ENCODE data around the gene STAT2. TPM values are rescaled to one million over a fixed set of nuclear protein-coding genes. Genes with fewer than 3 reads are reported as not detected.

The STAT2 gene
- total and polyA plus RNA-seq, 9 of the 15 experiments (the other 6 are each of a cell fraction or from before 2014, with no cell fraction given): 15.5 to 46.9 (median 40.1) TPM

DNA sequence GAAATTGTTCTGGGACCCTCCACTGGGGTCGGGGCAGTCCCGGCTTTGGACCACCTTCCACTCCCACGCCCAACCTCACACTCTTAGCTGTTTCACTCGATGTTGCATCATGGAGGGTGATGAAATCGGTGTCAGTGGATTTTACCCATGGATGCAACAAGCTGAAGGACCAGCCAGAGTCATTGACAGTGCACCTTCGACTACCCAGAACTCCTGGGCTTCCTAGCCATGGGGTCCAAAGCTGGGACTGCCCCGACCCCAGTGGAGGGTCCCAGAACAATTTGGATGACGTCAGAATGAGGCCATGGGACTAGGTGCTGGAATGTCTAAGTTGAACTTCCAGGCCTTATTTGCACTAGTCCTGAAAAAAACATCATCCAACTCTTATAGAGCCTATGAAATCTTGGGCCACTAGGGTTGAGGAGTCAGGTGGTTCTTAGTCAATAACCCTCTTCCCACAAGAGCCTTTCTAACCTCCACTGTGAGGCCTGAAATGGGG is 22.1 kb downstream of the STAT2 start (continued):
- TF ChIP-seq, protein P1, sequence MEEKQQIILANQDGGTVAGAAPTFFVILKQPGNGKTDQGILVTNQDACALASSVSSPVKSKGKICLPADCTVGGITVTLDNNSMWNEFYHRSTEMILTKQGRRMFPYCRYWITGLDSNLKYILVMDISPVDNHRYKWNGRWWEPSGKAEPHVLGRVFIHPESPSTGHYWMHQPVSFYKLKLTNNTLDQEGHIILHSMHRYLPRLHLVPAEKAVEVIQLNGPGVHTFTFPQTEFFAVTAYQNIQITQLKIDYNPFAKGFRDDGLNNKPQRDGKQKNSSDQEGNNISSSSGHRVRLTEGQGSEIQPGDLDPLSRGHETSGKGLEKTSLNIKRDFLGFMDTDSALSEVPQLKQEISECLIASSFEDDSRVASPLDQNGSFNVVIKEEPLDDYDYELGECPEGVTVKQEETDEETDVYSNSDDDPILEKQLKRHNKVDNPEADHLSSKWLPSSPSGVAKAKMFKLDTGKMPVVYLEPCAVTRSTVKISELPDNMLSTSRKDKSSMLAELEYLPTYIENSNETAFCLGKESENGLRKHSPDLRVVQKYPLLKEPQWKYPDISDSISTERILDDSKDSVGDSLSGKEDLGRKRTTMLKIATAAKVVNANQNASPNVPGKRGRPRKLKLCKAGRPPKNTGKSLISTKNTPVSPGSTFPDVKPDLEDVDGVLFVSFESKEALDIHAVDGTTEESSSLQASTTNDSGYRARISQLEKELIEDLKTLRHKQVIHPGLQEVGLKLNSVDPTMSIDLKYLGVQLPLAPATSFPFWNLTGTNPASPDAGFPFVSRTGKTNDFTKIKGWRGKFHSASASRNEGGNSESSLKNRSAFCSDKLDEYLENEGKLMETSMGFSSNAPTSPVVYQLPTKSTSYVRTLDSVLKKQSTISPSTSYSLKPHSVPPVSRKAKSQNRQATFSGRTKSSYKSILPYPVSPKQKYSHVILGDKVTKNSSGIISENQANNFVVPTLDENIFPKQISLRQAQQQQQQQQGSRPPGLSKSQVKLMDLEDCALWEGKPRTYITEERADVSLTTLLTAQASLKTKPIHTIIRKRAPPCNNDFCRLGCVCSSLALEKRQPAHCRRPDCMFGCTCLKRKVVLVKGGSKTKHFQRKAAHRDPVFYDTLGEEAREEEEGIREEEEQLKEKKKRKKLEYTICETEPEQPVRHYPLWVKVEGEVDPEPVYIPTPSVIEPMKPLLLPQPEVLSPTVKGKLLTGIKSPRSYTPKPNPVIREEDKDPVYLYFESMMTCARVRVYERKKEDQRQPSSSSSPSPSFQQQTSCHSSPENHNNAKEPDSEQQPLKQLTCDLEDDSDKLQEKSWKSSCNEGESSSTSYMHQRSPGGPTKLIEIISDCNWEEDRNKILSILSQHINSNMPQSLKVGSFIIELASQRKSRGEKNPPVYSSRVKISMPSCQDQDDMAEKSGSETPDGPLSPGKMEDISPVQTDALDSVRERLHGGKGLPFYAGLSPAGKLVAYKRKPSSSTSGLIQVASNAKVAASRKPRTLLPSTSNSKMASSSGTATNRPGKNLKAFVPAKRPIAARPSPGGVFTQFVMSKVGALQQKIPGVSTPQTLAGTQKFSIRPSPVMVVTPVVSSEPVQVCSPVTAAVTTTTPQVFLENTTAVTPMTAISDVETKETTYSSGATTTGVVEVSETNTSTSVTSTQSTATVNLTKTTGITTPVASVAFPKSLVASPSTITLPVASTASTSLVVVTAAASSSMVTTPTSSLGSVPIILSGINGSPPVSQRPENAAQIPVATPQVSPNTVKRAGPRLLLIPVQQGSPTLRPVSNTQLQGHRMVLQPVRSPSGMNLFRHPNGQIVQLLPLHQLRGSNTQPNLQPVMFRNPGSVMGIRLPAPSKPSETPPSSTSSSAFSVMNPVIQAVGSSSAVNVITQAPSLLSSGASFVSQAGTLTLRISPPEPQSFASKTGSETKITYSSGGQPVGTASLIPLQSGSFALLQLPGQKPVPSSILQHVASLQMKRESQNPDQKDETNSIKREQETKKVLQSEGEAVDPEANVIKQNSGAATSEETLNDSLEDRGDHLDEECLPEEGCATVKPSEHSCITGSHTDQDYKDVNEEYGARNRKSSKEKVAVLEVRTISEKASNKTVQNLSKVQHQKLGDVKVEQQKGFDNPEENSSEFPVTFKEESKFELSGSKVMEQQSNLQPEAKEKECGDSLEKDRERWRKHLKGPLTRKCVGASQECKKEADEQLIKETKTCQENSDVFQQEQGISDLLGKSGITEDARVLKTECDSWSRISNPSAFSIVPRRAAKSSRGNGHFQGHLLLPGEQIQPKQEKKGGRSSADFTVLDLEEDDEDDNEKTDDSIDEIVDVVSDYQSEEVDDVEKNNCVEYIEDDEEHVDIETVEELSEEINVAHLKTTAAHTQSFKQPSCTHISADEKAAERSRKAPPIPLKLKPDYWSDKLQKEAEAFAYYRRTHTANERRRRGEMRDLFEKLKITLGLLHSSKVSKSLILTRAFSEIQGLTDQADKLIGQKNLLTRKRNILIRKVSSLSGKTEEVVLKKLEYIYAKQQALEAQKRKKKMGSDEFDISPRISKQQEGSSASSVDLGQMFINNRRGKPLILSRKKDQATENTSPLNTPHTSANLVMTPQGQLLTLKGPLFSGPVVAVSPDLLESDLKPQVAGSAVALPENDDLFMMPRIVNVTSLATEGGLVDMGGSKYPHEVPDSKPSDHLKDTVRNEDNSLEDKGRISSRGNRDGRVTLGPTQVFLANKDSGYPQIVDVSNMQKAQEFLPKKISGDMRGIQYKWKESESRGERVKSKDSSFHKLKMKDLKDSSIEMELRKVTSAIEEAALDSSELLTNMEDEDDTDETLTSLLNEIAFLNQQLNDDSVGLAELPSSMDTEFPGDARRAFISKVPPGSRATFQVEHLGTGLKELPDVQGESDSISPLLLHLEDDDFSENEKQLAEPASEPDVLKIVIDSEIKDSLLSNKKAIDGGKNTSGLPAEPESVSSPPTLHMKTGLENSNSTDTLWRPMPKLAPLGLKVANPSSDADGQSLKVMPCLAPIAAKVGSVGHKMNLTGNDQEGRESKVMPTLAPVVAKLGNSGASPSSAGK (IDR thresholded peaks at IDR 0.05): peak; percentile 56
- TF ChIP-seq, protein P2, sequence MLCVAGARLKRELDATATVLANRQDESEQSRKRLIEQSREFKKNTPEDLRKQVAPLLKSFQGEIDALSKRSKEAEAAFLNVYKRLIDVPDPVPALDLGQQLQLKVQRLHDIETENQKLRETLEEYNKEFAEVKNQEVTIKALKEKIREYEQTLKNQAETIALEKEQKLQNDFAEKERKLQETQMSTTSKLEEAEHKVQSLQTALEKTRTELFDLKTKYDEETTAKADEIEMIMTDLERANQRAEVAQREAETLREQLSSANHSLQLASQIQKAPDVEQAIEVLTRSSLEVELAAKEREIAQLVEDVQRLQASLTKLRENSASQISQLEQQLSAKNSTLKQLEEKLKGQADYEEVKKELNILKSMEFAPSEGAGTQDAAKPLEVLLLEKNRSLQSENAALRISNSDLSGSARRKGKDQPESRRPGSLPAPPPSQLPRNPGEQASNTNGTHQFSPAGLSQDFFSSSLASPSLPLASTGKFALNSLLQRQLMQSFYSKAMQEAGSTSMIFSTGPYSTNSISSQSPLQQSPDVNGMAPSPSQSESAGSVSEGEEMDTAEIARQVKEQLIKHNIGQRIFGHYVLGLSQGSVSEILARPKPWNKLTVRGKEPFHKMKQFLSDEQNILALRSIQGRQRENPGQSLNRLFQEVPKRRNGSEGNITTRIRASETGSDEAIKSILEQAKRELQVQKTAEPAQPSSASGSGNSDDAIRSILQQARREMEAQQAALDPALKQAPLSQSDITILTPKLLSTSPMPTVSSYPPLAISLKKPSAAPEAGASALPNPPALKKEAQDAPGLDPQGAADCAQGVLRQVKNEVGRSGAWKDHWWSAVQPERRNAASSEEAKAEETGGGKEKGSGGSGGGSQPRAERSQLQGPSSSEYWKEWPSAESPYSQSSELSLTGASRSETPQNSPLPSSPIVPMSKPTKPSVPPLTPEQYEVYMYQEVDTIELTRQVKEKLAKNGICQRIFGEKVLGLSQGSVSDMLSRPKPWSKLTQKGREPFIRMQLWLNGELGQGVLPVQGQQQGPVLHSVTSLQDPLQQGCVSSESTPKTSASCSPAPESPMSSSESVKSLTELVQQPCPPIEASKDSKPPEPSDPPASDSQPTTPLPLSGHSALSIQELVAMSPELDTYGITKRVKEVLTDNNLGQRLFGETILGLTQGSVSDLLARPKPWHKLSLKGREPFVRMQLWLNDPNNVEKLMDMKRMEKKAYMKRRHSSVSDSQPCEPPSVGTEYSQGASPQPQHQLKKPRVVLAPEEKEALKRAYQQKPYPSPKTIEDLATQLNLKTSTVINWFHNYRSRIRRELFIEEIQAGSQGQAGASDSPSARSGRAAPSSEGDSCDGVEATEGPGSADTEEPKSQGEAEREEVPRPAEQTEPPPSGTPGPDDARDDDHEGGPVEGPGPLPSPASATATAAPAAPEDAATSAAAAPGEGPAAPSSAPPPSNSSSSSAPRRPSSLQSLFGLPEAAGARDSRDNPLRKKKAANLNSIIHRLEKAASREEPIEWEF (CRISPR knock-in tag; IDR thresholded peaks at IDR 0.05): no peak
- TF ChIP-seq NR1H2 (CRISPR knock-in tag; IDR thresholded peaks at IDR 0.05) (no peak), POLR2AphosphoS5 (IDR thresholded peaks at IDR 0.05; ENCODE audit: control insufficient read depth, insufficient read depth, low read depth, low read length) (no peak), ZFPM2 (CRISPR knock-in tag; IDR thresholded peaks at IDR 0.05) (0 out of 2 replicates have a peak, but pooled peaks have one; percentile 13), HDAC6 (IDR thresholded peaks at IDR 0.05; ENCODE audit: low read depth, low read length) (no peak), POLR2G (IDR thresholded peaks at IDR 0.05; ENCODE audit: low read depth, low read length) (peak; percentile 31; the same call in 1 of the 2 replicates)
- TF ChIP-seq, protein P3, sequence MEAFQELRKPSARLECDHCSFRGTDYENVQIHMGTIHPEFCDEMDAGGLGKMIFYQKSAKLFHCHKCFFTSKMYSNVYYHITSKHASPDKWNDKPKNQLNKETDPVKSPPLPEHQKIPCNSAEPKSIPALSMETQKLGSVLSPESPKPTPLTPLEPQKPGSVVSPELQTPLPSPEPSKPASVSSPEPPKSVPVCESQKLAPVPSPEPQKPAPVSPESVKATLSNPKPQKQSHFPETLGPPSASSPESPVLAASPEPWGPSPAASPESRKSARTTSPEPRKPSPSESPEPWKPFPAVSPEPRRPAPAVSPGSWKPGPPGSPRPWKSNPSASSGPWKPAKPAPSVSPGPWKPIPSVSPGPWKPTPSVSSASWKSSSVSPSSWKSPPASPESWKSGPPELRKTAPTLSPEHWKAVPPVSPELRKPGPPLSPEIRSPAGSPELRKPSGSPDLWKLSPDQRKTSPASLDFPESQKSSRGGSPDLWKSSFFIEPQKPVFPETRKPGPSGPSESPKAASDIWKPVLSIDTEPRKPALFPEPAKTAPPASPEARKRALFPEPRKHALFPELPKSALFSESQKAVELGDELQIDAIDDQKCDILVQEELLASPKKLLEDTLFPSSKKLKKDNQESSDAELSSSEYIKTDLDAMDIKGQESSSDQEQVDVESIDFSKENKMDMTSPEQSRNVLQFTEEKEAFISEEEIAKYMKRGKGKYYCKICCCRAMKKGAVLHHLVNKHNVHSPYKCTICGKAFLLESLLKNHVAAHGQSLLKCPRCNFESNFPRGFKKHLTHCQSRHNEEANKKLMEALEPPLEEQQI (IDR thresholded peaks at IDR 0.05): no peak

All from K562 (cell line).